Panc1 (cell line): ENCODE data around the gene AACS.

Experiments used
- POLR2AphosphoS5 ChIP-seq: IDR thresholded peaks from 2 replicates; pipeline ENCODE4 v1.6.1; 2012; ENCODE audit warnings: mild to moderate bottlenecking, low read depth, low read length, moderate library complexity
- SIN3A ChIP-seq: IDR thresholded peaks from 2 replicates; pipeline ENCODE4 v1.6.1; 2012; ENCODE audit warnings: low read depth, mild to moderate bottlenecking, low read length, moderate library complexity, borderline replicate concordance; ENCODE audit not compliant: insufficient read depth
- TF ChIP-seq, protein P1 (sequence below): fragments of 450-650 bp; IDR thresholded peaks from 2 replicates; pipeline ENCODE4 v1.5.1; 2017; ENCODE audit warnings: mild to moderate bottlenecking
- TF ChIP-seq, protein P2 (sequence below), 2 experiments: IDR thresholded peaks; 2 replicates each; pipeline ENCODE4 v1.6.1; 2011 to 2012; ENCODE audit warnings: low read depth in 2 of 2, control low read depth in 1 of 2, low read length in 1 of 2, mild to moderate bottlenecking in 1 of 2, moderate library complexity in 1 of 2; ENCODE audit not compliant: insufficient read depth in 1 of 2

- TF ChIP-seq, protein P1, sequence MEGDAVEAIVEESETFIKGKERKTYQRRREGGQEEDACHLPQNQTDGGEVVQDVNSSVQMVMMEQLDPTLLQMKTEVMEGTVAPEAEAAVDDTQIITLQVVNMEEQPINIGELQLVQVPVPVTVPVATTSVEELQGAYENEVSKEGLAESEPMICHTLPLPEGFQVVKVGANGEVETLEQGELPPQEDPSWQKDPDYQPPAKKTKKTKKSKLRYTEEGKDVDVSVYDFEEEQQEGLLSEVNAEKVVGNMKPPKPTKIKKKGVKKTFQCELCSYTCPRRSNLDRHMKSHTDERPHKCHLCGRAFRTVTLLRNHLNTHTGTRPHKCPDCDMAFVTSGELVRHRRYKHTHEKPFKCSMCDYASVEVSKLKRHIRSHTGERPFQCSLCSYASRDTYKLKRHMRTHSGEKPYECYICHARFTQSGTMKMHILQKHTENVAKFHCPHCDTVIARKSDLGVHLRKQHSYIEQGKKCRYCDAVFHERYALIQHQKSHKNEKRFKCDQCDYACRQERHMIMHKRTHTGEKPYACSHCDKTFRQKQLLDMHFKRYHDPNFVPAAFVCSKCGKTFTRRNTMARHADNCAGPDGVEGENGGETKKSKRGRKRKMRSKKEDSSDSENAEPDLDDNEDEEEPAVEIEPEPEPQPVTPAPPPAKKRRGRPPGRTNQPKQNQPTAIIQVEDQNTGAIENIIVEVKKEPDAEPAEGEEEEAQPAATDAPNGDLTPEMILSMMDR: no peak
- TF ChIP-seq, protein P2, sequence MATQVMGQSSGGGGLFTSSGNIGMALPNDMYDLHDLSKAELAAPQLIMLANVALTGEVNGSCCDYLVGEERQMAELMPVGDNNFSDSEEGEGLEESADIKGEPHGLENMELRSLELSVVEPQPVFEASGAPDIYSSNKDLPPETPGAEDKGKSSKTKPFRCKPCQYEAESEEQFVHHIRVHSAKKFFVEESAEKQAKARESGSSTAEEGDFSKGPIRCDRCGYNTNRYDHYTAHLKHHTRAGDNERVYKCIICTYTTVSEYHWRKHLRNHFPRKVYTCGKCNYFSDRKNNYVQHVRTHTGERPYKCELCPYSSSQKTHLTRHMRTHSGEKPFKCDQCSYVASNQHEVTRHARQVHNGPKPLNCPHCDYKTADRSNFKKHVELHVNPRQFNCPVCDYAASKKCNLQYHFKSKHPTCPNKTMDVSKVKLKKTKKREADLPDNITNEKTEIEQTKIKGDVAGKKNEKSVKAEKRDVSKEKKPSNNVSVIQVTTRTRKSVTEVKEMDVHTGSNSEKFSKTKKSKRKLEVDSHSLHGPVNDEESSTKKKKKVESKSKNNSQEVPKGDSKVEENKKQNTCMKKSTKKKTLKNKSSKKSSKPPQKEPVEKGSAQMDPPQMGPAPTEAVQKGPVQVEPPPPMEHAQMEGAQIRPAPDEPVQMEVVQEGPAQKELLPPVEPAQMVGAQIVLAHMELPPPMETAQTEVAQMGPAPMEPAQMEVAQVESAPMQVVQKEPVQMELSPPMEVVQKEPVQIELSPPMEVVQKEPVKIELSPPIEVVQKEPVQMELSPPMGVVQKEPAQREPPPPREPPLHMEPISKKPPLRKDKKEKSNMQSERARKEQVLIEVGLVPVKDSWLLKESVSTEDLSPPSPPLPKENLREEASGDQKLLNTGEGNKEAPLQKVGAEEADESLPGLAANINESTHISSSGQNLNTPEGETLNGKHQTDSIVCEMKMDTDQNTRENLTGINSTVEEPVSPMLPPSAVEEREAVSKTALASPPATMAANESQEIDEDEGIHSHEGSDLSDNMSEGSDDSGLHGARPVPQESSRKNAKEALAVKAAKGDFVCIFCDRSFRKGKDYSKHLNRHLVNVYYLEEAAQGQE (IDR thresholded peaks at IDR 0.05; ENCODE audit: insufficient read depth in 1 of 2, low read depth in 2 of 2, low read length in 1 of 2): no peak
- TF ChIP-seq SIN3A (no peak), POLR2AphosphoS5 (no peak)
Observed at GRCh38 chr12:125021096-125021495, 44.1 kb upstream of the AACS start.
